NCI-H2107 (cell line): ENCODE measurements around the gene MPEG1.

Experiments used
- DNase-seq: peaks from one replicate; lab custom pipeline; 2025; lab: John Stamatoyannopoulos, UW

MPEG1 gene

DNA sequence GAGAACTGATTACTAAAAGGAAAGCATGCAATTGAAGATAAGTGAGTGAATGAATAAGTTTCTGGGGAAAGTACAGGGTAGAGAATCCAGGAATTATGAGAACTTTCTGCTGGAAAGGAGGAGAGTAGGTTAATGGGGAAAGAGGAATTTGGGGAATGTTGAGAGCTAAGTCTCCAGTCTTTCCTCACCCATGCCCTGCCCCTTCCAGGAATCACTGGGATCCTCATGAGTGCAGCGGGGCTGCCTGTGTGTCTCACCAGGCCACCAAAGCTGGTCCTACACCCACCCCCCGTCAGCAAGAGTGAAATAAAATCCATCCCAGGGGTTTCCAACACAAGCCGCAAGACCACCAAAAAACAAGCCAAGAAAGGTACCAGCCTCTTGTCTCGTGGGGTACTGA, 23.8 kb downstream of the MPEG1 start:
- no peak for DNase-seq

DNA sequence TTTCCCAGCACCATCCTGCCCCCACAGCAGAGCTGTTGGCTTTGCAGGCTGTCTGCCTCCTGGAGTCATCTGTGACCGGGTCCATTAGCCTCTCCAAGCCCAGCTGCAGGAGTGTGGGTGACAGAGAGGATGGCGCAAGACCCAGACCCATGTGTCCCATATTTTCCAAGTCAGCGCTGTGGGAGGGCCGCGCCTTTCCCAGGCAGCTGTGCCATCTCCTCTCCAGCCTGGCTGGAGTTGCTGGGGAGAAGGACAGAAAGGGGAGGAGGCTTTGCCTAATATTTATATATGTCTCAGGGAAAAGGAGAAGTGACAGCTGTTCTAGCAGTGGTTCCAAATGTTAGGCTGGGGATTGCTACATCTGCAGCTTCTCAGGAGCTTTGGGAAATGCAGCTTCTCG, 25.1 kb downstream of the MPEG1 start:
- DNase-seq = no peak

DNA sequence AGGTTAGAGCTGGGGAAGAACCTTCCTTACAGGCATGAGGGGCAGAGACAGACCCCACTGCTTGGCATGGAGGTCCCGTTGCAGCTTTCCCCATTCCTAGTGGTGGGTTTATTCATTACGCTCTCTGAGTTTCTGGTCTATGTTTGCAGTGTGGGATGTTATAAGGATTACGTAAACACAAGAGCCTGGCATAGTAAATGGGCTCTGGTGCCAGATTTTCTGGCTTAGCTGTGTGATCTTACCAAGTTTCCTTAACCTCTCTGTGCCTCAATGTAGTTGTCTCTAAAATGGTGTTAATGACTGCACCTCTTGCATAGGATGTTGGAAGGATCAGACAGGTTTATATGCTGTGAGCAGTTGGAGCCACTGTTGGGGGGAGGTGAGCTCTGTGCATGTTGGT, 25.7 kb downstream of the MPEG1 start:
- DNase-seq = no peak

DNA sequence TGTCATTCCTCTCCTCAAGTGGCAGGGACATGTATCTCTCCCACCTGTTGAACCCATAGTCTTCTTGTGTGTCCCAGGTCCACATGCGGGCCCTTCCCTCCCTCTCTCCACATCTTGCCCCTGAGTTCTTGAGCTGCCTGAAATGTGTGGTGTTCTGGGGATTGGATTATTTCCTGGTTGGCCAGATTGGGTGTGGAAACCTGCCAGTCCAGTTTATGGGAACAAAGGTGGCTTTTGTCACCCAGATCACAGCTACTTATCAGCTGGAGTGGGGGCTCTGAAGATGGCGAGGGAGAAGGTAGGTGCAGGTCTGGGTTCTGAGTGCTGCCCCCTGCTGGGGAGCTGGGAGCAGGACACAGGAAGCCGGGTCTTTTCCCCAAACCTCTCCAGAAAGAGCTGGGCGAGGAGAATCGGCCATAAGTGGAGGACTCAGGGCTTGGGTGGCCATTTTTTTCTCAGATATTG, 26.6 kb downstream of the MPEG1 start:
- no peak for DNase-seq

DNA sequence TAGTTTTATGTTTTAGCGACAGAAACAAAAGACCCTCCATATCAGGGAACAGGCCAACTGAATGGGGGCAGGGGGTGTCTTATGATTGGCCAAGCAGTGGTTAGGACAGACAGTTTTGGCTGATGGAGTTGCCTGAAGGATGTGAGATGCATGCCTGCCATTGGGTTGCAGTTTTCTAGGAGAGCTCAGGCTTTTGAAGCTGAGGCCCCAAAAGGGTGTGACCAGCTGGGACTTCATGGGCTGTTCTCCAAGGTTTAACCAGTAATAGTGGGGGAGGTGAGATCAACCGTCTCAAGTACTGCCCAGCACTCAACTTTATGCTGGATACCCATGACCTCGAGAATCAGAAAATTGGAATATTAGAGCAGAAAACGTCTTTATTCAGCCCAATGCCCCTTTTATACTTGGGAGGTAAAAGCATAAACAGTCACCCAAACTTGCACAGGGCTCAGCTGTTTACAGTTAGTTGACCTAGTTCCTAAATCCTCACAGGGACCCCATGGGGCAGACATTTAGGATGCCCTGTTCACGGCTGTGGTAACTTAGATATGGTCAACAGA, 27.3 kb downstream of the MPEG1 start:
- DNase-seq = no peak

DNA sequence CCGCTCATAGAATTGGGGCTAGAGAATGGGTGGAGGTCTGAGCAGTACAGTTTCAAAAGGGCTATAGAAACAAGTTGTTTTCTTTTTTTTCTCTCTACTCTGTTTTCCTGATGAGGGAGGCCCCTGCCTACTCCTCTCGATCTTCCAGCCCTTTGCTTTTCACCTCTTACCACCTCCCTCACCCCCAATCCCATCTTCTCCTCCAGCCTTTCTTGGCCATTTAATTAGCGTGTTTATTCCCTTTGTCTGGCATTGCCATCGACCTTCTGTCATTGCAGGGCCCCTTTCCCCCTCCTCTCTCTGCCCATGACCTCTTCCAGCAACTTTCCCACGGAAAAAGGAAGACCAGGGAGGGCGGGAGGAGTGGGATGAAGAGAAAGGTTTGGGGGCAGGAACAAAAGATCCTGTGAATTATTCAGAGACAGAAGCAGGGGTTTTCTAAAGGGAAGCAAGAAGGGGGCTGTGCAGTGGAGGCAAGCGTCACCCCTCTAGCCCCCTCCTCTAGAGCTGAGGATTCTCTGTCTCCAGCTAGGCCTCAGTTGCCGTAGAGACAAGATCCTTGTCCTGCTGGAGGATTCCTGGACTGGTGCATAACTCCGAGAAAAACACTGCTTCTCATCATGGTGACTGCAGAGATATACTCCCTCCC, 27.9 kb downstream of the MPEG1 start:
- DNase-seq = no peak

DNA sequence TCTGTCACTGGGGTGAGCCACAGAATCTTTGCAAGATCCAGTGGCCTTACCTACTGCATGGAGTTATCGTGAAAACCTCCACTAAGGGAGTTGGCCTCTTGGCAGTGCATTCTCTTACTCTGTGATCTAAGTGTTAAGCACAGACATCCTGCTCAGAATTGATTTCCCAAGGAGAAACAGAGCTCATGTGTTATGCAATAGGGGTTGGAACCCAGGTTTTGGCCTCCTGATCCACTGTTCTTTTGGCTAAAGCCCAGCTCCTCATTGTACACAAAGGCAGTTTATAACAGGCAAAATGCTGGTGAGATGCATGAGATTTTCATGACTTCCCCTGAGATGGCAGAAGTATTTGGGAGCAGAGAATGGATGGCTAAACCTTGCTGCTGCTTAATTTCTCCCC, 29.0 kb downstream of the MPEG1 start:
- no peak for DNase-seq

DNA sequence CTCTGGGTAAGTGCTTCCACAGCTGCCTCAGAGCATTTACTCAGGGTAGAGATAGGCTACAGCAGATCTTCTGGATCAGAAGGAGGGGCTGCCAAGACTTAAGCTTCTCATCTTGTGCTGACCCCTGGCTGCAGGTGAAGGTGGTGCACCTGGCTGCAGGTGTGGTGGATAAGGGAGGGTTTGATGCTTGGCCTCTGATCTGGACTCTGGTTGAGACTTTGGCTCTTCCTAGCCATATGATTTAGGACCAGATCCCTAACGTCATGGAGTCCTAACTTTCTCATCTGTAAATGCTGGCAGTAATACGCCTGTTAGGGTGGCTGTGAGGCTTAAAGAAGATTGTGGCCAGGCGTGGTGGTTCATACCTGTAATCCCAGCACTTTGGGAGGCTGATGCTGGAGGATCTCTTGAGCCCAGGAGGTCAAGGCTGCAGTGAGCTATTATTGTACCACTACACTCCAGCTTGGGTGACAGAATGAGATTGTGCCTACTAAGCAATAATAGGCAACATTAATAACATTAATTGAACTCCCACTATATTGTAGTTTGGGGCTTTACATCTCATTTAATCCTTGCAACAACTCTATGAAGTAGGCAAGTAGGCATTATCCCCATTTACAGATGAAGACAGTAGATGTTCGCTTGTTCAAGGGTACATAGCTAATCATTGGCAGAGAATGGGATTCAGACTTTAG, 30.1 kb downstream of the MPEG1 start:
- no peak for DNase-seq

DNA sequence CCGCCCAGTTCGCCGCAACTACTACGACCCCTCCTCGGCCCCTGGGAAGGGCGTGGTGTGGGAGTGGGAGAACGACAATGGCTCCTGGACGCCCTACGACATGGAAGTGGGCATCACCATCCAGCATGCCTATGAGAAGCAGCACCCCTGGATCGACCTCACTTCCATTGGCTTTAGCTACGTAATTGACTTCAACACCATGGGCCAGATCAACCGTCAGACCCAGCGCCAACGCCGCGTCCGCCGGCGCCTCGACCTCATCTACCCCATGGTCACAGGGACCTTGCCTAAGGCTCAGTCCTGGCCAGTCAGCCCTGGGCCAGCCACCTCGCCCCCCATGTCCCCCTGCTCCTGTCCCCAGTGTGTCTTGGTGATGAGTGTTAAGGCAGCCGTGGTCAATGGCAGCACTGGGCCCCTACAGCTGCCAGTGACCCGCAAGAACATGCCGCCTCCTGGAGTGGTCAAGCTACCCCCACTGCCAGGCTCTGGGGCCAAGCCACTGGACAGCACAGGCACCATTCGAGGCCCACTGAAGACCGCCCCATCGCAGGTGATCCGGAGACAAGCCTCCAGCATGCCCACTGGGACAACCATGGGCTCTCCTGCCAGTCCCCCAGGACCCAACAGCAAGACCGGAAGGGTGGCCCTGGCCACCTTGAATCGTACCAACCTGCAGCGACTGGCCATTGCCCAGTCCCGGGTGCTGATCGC, 30.8 kb downstream of the MPEG1 start:
- no peak for DNase-seq

DNA sequence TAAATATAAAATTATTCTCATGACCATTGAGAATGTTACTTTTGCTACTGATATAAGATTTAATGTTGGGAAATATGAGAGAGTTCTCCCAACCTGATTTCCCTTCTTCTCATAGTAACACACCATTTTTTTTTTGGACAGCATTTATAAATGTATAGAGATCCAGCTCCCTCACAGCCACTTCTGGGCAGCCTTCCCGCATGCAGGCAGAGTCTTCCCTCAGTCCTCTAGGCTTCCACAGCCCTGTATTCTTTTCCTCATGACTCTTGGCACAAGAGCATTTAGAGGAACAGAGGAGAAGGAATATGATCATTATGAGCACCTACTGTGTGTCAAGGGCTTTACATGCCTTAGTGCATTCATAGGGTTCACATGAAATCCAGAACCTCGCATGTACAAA, 31.8 kb downstream of the MPEG1 start:
- no peak for DNase-seq

DNA sequence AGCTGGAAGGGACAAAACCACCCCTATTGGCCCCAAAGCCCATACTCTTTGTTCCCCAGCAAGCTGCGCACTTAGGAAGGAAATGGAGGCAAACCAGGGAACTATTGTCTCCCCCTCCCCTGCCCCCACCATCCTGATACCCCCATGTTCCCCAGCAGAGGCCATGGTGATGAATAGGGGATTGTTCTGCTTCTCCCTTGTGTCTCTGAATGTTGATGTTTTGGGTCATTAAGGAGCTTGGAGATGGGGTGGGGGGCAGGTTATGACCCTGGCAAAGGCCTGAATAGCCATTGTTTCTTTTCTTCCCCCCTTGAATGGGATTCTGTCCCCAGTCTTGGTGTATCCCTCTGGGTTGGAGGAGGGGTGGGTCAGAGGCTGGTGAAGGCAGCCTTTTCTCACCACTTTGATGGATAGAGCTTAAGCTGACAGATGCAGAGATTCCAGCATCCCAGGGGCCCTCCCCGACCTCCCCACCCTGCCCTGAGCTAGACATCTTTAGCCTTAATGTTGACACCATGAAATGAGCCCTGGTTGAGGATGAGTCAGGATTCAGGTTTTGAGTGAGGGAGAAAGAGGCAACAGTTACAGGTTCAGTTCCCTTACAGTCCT, 32.5 kb downstream of the MPEG1 start:
- no peak for DNase-seq

DNA sequence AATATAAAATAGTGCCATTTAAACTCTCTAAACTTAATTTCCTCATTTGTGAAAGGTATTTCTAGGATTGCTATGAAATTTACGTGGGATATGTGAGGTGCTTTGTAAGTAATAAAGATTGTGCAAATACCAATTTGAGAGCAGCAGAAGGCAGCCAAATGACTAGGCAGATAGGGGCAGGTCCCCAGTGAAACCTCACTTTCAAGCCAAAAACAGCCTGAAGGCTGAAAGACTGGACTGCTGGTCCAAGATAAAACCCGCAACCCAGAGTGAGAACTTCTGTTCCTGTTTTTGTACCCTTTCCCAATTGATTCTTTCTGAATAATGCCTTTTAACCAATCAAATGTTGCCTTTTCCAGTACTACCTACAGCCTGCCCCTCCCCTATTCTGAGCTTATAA, 33.6 kb downstream of the MPEG1 start:
- DNase-seq = no peak

DNA sequence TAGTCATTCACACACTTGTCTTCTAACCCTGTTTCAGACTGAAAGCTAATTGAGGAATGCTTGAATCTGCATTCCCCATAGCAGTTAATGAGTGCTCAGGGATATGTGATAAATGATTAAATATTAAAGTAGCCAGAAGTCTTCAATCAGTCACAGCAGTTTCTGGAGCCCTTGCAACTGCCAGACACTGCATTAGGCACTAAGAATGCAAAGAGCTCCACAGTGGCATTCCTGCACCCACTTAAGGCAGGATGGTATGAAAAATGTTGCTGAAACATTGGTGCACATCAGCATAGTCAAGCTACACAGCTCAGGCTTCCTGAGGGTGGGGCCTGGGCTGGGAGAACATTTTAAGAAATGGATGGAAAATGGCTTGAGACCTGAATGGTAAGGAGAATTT, 34.3 kb downstream of the MPEG1 start:
- no peak for DNase-seq

DNA sequence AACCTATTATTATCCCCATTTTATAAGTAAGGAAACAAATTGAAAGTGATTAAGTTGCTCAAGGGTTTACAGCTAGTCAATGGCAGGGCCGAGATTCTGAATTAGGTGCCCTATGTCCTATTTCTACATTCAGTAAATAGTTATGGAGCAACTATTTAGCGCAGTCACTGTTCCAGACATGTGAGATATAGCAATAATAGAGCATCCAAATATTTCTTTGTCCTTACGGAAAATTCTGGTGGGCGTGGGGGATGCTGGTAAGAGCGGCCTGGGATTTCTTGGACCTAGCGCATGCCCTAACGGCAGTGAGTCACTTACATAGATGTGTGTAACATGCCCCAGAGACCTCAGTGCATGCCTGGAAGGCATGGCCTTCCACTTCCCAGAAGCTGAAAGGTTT, 36.4 kb downstream of the MPEG1 start:
- no peak for DNase-seq

DNA sequence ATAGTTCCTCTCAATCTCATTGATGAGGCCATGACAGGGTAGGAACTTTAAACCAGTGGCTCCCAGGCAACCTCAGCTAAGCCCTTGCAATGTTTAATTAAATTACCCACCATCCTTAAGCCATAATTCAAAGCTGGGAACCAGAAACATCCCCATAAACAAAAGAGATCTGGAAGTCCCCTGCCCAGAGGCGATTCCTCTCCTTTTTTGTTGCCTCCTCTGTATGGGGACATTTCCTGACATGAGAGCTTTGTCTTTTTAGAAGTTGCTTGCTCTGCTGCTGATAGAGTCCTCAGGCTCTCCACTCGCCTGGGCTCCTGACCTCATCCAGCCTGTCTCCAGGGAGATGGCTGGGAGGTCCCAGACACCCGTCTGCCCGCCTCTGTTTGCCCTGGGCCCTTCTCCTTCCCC, 37.6 kb downstream of the MPEG1 start:
- DNase-seq = no peak

DNA sequence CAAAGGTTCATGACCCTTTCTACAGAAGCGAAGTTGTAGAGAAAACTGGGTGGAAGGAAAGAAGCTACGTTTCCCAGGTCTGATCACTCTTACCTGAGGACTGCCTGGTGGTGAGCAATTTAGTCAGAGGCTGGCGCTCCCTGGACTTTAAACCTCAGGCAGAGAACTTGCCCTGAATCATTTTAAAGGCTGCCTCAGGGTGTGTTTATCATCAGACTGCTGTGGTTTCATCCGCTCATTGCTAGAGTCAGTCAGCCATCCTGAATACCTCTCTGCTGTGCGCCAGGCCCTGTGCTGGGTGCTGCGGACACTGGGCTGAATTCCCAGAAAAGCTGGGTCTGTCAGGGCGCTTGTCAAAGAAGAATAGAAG, 38.1 kb downstream of the MPEG1 start:
- no peak for DNase-seq

DNA sequence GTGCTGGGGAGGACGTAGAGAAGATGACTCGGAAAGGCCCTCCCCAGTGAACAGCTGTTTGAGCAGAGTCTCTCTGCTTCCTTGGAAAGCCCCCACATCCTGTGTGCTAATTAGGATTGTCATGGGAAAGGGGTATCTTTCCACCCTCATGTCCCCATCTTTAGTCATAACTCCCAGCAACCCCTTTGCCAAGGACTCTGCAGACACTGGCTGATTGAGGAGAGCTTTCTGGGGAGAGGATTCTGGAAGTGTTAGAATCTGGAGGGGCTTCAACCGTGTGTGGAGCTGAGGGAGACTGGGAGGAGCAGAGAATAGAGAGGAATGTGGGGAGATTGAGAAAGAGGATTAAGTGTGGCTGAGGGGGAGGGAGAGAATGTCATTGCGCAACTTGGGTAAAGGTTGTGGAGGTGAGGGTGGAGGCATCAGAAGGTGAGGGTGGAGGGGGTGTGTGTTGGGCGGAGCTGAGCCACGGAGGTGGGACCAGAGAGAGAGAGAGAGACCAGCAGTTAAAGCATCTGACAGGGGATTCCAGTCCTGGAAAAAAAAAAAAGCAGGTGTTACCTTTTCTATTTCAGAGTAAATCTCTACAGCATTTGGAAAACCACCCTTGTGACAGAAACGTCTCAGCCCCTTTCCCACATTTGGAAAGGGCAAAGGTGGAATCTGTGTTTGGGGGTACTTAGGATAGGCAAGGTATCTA, 38.6 kb downstream of the MPEG1 start:
- DNase-seq = no peak

DNA sequence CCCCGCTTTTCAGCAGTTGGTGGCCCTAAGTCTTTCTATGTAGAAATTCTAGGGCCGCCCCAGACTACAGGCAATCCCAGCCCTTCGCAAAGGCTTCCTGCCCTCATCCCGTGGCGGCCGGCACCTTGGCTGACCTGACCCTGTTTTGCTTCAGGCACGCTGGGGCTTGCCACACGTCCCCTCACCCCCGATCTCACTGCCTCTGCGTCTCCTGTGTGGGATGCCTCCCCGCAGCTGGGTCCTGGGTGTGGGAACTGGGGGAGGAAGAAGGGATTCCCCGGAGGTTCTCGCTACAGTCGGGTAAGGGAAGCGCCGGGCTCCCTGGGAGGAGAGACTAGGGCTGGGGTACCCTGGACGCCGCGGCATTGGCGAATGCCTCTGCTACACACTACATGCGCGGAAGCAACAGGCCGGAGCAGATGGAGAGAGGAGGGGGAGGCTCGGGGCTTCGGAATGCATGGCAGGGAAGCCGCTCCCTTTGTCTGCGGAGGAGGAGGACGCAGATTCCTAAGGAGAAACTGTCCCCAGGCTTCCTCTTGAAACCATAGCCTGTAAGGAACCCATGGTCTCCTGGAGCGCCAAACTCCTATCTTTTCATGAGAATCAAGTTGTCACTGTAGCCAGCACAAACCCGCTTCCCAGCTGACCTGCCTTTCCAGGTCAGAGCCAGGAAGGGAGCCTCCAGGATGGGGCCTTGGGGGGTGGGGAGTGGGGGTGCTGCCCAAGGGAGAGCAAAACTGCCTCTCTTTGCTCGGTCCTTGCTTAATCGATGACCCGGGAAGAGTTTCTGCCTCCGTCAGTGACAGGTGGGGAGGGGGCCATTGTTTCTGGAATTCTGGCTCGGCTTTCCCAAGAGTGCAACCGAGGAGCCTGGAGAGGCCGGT, 39.4 kb downstream of the MPEG1 start:
- DNase-seq = no peak

DNA sequence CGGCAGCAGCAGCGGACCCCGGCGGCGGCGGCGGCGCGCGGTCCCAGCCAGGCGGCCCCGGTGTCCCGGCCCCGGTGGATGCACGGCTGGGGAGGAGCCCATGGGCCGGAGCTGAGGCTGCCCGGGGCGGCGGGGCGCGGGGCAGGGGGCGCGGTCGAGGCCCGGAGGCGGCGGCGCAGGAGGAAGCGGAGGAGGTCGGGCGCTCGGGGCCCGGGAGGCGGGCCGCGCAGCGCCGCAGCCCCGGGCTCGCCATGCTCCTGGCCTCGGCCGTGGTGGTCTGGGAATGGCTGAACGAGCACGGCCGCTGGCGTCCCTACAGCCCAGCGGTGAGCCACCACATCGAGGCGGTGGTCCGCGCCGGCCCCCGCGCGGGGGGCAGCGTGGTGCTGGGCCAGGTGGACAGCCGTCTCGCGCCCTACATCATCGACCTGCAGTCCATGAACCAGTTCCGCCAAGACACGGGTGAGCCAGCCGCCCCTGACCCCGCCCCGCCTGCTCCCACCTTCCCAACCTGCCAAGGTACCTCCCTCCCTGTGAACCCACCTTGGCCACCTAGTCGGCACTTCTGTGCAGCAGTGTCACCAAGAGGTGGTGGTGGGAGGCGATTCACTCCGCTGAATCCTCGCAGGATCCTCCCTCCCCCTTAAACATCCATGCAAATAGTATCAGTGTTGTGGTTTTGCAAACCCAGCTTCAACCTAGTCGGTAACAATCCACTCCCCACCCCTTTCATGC, 40.2 kb downstream of the MPEG1 start:
- no peak for DNase-seq
